ENCODE data around the gene SHROOM4.

DNA sequence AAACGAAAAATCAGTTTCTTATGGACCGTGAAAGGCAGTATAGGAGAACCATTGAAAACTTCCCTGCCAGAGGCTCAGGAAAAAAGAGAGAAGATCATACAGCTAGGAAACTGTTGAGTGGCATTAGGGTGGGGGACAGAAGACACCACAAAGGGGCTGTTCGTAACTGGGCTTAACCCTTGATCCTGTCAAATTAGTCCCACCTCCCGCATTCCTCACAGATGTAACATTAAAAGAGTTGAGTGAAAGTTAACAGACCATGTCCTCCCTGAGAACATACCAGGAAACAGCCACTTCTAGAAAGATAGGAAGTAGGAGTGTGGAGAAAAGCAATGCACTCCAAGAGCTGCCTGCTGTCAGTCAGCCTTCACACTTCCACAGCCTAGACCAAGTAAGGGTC, 8.7 kb downstream of the SHROOM4 start:
- TF ChIP-seq POLR2A (IDR thresholded peaks at IDR 0.05), result no peak
- TF ChIP-seq, protein P1, sequence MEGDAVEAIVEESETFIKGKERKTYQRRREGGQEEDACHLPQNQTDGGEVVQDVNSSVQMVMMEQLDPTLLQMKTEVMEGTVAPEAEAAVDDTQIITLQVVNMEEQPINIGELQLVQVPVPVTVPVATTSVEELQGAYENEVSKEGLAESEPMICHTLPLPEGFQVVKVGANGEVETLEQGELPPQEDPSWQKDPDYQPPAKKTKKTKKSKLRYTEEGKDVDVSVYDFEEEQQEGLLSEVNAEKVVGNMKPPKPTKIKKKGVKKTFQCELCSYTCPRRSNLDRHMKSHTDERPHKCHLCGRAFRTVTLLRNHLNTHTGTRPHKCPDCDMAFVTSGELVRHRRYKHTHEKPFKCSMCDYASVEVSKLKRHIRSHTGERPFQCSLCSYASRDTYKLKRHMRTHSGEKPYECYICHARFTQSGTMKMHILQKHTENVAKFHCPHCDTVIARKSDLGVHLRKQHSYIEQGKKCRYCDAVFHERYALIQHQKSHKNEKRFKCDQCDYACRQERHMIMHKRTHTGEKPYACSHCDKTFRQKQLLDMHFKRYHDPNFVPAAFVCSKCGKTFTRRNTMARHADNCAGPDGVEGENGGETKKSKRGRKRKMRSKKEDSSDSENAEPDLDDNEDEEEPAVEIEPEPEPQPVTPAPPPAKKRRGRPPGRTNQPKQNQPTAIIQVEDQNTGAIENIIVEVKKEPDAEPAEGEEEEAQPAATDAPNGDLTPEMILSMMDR (IDR thresholded peaks at IDR 0.05), result no peak

All from body of pancreas (tissue), 4 donors.